HCT116 (cell line): ENCODE measurements around the gene SLC23A3. TPM values are rescaled to one million over a fixed set of nuclear protein-coding genes. Genes with fewer than 3 reads are reported as not detected.

Experiments used
- ATAC-seq: fragments of 200-7000 bp; cut with Tn5 transposase; 2 replicates; pipeline ENCODE4 v1.9.1; 2020; ENCODE audit warnings: mild to moderate bottlenecking, moderate library complexity
- BruUV-seq: library from RNA; stranded (reverse); fragments of 400-500 nt; replicated peaks from 2 replicates; lab custom pipeline; 2021; lab: Mats Ljungman, UMichigan
- CTCF ChIA-PET: fragments of 300-600 bp; sonication (Branson Sonifier 250); formaldehyde crosslinking; loops from one replicate; lab custom pipeline; 2021; ENCODE audit warnings: antibody characterized with exemption; lab: Charles Lee
- POLR2A ChIA-PET: fragments of 300-600, 350-600 bp; sonication (Branson Sonifier 250); formaldehyde crosslinking; loops from one replicate; lab custom pipeline; 2021; ENCODE audit warnings: antibody characterized with exemption; lab: Charles Lee
- RAD21 ChIA-PET, 2 experiments: fragments of 300-600 bp; sonication (Branson Sonifier 250); formaldehyde crosslinking; loops; one replicate each; lab custom pipeline; 2023; ENCODE audit warnings: low total read pairs in 2 of 2; ENCODE audit not compliant: uncharacterized antibody in 2 of 2, unreplicated experiment in 2 of 2, low non-redundant PET in 1 of 2; lab: Charles Lee
- DNase-seq: peaks from one replicate; pipeline ENCODE4 v3.0.0-alpha.2; 2010; ENCODE audit warnings: low read depth, low spot score
- H2AFZ ChIP-seq: fragments of 200-600 bp; shearing (Covaris generic), sonication (generic); 2 replicates; pipeline ENCODE4 v1.6.1; 2017; ENCODE audit warnings: low read depth, mixed run types, mixed read lengths, antibody characterized with exemption, low read length; ENCODE audit not compliant: poor library complexity, severe bottlenecking
- H3K27ac ChIP-seq: 2 replicates; pipeline ENCODE4 v1.5.1; 2012; ENCODE audit warnings: low read depth, low read length
- H3K27me3 ChIP-seq: fragments of 200-600 bp; sonication (generic); 2 replicates; pipeline ENCODE4 v1.6.1; 2016; ENCODE audit warnings: mixed run types, low read length, mixed read lengths; ENCODE audit not compliant: insufficient read depth
- H3K36me3 ChIP-seq, 2 experiments: fragments of 200-500 bp in 1 of 2; fragments of 200-600 bp in 1 of 2; sonication (Bioruptor generic) in 1 of 2; sonication (generic) in 1 of 2; 2 replicates each; pipeline versions ENCODE4 v1.5.1 to v1.6.1; 2014 to 2016; ENCODE audit warnings: low read length in 2 of 2, inconsistent platforms in 1 of 2, mixed read lengths in 1 of 2, mixed run types in 1 of 2; ENCODE audit not compliant: insufficient read depth in 2 of 2, control insufficient read depth in 1 of 2
- H3K4me1 ChIP-seq, 2 experiments: fragments of 200-600 bp in 1 of 2; sonication (generic) in 1 of 2; 2 replicates each; pipeline versions ENCODE4 v1.5.1 to v1.6.1; 2012 to 2017; ENCODE audit warnings: low read length in 2 of 2, inconsistent platforms in 1 of 2, mild to moderate bottlenecking in 1 of 2, mixed read lengths in 1 of 2, mixed run types in 1 of 2, moderate library complexity in 1 of 2; ENCODE audit not compliant: insufficient read depth in 2 of 2, control insufficient read depth in 1 of 2
- H3K4me2 ChIP-seq: fragments of 200-600 bp; sonication (generic); 2 replicates; pipeline ENCODE4 v1.6.1; 2017; ENCODE audit warnings: mixed run types, low read length, mixed read lengths
- H3K4me3 ChIP-seq, 2 experiments: fragments of 200-600 bp in 1 of 2; sonication (generic) in 1 of 2; replicated peaks in 1 of 2; 2 replicates each; pipeline ENCODE4 v1.5.1; 2011 to 2016; ENCODE audit warnings: low read length in 2 of 2, control low read depth in 1 of 2, low read depth in 1 of 2, mild to moderate bottlenecking in 1 of 2, mixed read lengths in 1 of 2, mixed run types in 1 of 2
- H3K79me2 ChIP-seq: fragments of 200-600 bp; sonication (generic); 2 replicates; pipeline ENCODE4 v1.6.1; 2017; ENCODE audit warnings: mild to moderate bottlenecking, mixed run types, low read length, moderate library complexity, mixed read lengths; ENCODE audit not compliant: insufficient read depth
- H3K9ac ChIP-seq: fragments of 200-600 bp; sonication (generic); 2 replicates; pipeline ENCODE4 v1.6.1; 2016; ENCODE audit warnings: low read length, mixed read lengths
- H3K9me2 ChIP-seq: fragments of 200-600 bp; sonication (generic), shearing (Covaris generic); 2 replicates; pipeline ENCODE4 v1.6.1; 2017; ENCODE audit warnings: mixed run types, mild to moderate bottlenecking, moderate library complexity; ENCODE audit not compliant: insufficient read depth
- H3K9me3 ChIP-seq, 2 experiments: fragments of 200-500 bp in 1 of 2; fragments of 200-600 bp in 1 of 2; sonication (Bioruptor generic) in 1 of 2; sonication (generic) in 1 of 2; 2 replicates each; pipeline ENCODE4 v1.6.1; 2014 to 2017; ENCODE audit warnings: low read length in 2 of 2, mixed read lengths in 2 of 2, inconsistent platforms in 1 of 2, low read depth in 1 of 2, mild to moderate bottlenecking in 1 of 2, mixed run types in 1 of 2, moderate library complexity in 1 of 2; ENCODE audit not compliant: control insufficient read depth in 1 of 2, insufficient read depth in 1 of 2
- H4K20me1 ChIP-seq: fragments of 200-600 bp; sonication (generic), shearing (Covaris generic); 2 replicates; pipeline ENCODE4 v1.6.1; 2017; ENCODE audit warnings: mixed run types, mild to moderate bottlenecking, moderate library complexity; ENCODE audit not compliant: insufficient read depth
- CEBPB ChIP-seq: IDR thresholded peaks from 2 replicates; pipeline ENCODE4 v1.6.1; 2012; ENCODE audit warnings: low read depth
- CTCF ChIP-seq, 3 experiments: fragments of 200-600 bp in 1 of 3; sonication (generic) in 1 of 3; IDR thresholded peaks in 2 of 3; conservative IDR thresholded peaks in 1 of 3; 2 replicates each; pipeline ENCODE4 v1.5.1; 2012 to 2017; ENCODE audit warnings: low read depth in 2 of 3, low read length in 2 of 3, antibody characterized with exemption in 1 of 3, borderline replicate concordance in 1 of 3, control low read depth in 1 of 3, mild to moderate bottlenecking in 1 of 3, mixed read lengths in 1 of 3, mixed run types in 1 of 3, moderate library complexity in 1 of 3; ENCODE audit not compliant: insufficient read depth in 1 of 3
- EGR1 ChIP-seq: IDR thresholded peaks from 2 replicates; pipeline ENCODE4 v1.6.1; 2012; ENCODE audit warnings: low read depth
- ELF1 ChIP-seq: IDR thresholded peaks from 2 replicates; pipeline ENCODE4 v1.6.1; 2012; ENCODE audit warnings: low read depth, borderline replicate concordance
- EZH2 ChIP-seq: fragments of 200-600 bp; sonication (generic); IDR thresholded peaks from 2 replicates; pipeline ENCODE4 v1.6.1; 2017; ENCODE audit warnings: antibody characterized with exemption, mixed run types
- EZH2phosphoT487 ChIP-seq: fragments of 200-600 bp; IDR thresholded peaks from 2 replicates; pipeline ENCODE4 v1.6.1; 2018; ENCODE audit warnings: antibody characterized with exemption, borderline replicate concordance
- FOSL1 ChIP-seq: IDR thresholded peaks from 2 replicates; pipeline ENCODE4 v1.6.1; 2012; ENCODE audit warnings: low read depth
- JUND ChIP-seq: IDR thresholded peaks from 2 replicates; pipeline ENCODE4 v1.6.1; 2012
- RAD21 ChIP-seq: IDR thresholded peaks from 2 replicates; pipeline ENCODE4 v1.6.1; 2012; ENCODE audit warnings: low read depth, mild to moderate bottlenecking
- SP1 ChIP-seq: IDR thresholded peaks from 2 replicates; pipeline ENCODE4 v1.6.1; 2012; ENCODE audit warnings: low read depth
- TCF7L2 ChIP-seq: IDR thresholded peaks from 2 replicates; pipeline ENCODE4 v1.7.0; 2011; ENCODE audit warnings: borderline replicate concordance, inconsistent platforms; ENCODE audit not compliant: insufficient read depth, insufficient read length; ENCODE audit errors: extremely low read depth
- YY1 ChIP-seq: IDR thresholded peaks from 2 replicates; pipeline ENCODE4 v1.6.1; 2011; ENCODE audit warnings: low read length, low read depth, moderate library complexity, mild to moderate bottlenecking; ENCODE audit not compliant: insufficient replicate concordance; ENCODE audit errors: extremely low read depth
- ZFX ChIP-seq: fragments of 450-650 bp; IDR thresholded peaks from 2 replicates; pipeline ENCODE4 v1.6.1; 2017
- ZNF274 ChIP-seq: fragments of 200-500 bp; sonication (Bioruptor generic); IDR thresholded peaks from 2 replicates; pipeline ENCODE4 v1.6.1; 2014; ENCODE audit warnings: mild to moderate bottlenecking, low read depth, low read length, inconsistent platforms
- intact Hi-C: fragments of 100-400 bp; cut with micrococcal nuclease; formaldehyde crosslinking; loops from 2 replicates; pipeline ENCODE4 v1.10.0; 2022
- total RNA-seq: library from RNA; stranded (reverse); gene quantifications from one replicate; pipeline ENCODE4 v1.2.1, GENCODE V29; 2021; ENCODE audit not compliant: unreplicated experiment
- TF ChIP-seq, protein P1 (sequence below): IDR thresholded peaks from 2 replicates; pipeline ENCODE4 v1.6.1; 2012; ENCODE audit warnings: low read depth
- TF ChIP-seq, protein P2 (sequence below): IDR thresholded peaks from 2 replicates; pipeline ENCODE4 v1.6.1; 2012

The SLC23A3 gene
- total RNA-seq, 1 experiment from 2014 or later = 4.8 TPM

DNA sequence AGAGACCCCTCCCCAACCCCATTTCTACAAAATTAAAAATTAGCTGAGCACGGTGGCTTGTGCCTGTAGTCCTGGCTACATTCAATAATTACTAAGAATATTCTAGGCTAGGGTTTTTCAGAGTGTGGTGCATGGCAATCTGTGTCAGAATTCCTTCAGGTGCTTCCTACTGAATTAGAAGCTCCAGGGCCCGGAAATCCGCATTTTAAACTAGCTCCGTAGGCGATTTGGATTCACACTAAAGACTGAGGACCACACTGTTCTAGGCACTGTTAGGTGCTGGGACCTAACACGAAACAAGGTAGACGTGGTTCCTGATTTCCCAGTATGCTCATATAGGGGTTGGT is 36.1 kb upstream of the SLC23A3 start (continued):
- TF ChIP-seq CTCF (IDR thresholded peaks at IDR 0.05 in 2 of 3, conservative IDR thresholded peaks at IDR 0.05 in 1 of 3; ENCODE audit: borderline replicate concordance in 1 of 3, insufficient read depth in 1 of 3, low read depth in 2 of 3, low read length in 2 of 3) = no peak

DNA sequence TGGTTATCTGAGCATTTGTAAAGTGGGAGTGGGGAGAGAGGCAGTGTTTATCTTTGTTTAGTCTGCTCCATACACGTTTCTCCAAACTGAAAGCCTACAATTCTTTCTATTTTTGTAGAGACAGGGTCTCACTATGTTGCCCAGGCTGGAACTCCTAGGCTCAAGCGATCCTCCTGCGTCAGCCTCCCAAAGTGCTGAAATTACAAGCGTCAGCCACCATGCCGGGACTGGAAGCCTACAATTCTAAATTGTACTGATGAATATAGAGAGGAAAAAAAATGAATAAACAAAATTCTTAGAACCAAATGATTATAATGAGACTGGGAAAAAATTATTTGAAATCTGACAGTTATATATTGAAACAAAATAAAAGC is 35.3 kb upstream of the SLC23A3 start:
- intact Hi-C loops = no loop called here
- Histone ChIP-seq H3K79me2 (no peaks in the 10 kb centered on the region), H3K9me3 (peaks cover 0 to 9% of the 10 kb centered on the region in 2 experiments; a peak in 2 of 4 replicates), H3K36me3 (peaks cover 10 to 13% of the 10 kb centered on the region in 2 experiments; a peak in 3 of 4 replicates), H3K9ac (no peak overlapping the region), H2AFZ (no peak overlapping the region), H3K4me3 (no peak overlapping the region), H3K4me1 (peaks cover 11 to 17% of the 10 kb centered on the region in 2 experiments), H3K27ac (no peak overlapping the region), H3K9me2 (no peaks in the 10 kb centered on the region), H3K27me3 (no peaks in the 10 kb centered on the region), H3K4me2 (no peak overlapping the region), H4K20me1 (no peaks in the 10 kb centered on the region)
- no peak for DNase-seq
- ChIA-PET POLR2A (no interaction called here), CTCF (no interaction called here), RAD21 (no interaction called here)
- no peak for ATAC-seq
- no TSS peak for BruUV-seq
- no peak for TF ChIP-seq CTCF (IDR thresholded peaks at IDR 0.05 in 2 of 3, conservative IDR thresholded peaks at IDR 0.05 in 1 of 3; ENCODE audit: borderline replicate concordance in 1 of 3, insufficient read depth in 1 of 3, low read depth in 2 of 3, low read length in 2 of 3)
- TF ChIP-seq RAD21 = no peak
- no peak for TF ChIP-seq FOSL1
- no peak for TF ChIP-seq CEBPB
- TF ChIP-seq, protein P1, sequence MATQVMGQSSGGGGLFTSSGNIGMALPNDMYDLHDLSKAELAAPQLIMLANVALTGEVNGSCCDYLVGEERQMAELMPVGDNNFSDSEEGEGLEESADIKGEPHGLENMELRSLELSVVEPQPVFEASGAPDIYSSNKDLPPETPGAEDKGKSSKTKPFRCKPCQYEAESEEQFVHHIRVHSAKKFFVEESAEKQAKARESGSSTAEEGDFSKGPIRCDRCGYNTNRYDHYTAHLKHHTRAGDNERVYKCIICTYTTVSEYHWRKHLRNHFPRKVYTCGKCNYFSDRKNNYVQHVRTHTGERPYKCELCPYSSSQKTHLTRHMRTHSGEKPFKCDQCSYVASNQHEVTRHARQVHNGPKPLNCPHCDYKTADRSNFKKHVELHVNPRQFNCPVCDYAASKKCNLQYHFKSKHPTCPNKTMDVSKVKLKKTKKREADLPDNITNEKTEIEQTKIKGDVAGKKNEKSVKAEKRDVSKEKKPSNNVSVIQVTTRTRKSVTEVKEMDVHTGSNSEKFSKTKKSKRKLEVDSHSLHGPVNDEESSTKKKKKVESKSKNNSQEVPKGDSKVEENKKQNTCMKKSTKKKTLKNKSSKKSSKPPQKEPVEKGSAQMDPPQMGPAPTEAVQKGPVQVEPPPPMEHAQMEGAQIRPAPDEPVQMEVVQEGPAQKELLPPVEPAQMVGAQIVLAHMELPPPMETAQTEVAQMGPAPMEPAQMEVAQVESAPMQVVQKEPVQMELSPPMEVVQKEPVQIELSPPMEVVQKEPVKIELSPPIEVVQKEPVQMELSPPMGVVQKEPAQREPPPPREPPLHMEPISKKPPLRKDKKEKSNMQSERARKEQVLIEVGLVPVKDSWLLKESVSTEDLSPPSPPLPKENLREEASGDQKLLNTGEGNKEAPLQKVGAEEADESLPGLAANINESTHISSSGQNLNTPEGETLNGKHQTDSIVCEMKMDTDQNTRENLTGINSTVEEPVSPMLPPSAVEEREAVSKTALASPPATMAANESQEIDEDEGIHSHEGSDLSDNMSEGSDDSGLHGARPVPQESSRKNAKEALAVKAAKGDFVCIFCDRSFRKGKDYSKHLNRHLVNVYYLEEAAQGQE = no peak
- TF ChIP-seq EGR1 = no peak
- no peak for TF ChIP-seq ZNF274
- no peak for TF ChIP-seq EZH2phosphoT487
- no peak for TF ChIP-seq YY1
- no peak for TF ChIP-seq ZFX
- TF ChIP-seq JUND = no peak
- TF ChIP-seq SP1 = no peak
- TF ChIP-seq ELF1 = no peak
- TF ChIP-seq EZH2 = no peak
- TF ChIP-seq TCF7L2 = no peak
- TF ChIP-seq, protein P2, sequence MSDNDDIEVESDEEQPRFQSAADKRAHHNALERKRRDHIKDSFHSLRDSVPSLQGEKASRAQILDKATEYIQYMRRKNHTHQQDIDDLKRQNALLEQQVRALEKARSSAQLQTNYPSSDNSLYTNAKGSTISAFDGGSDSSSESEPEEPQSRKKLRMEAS = no peak
